ENCODE measurements around the gene NCAPH2.
"Not testable (repeated sequence)": the region's sequence is repeated elsewhere in the genome, so short reads cannot be mapped to it uniquely, and the experiment has no call there.

Gene NCAPH2

DNA sequence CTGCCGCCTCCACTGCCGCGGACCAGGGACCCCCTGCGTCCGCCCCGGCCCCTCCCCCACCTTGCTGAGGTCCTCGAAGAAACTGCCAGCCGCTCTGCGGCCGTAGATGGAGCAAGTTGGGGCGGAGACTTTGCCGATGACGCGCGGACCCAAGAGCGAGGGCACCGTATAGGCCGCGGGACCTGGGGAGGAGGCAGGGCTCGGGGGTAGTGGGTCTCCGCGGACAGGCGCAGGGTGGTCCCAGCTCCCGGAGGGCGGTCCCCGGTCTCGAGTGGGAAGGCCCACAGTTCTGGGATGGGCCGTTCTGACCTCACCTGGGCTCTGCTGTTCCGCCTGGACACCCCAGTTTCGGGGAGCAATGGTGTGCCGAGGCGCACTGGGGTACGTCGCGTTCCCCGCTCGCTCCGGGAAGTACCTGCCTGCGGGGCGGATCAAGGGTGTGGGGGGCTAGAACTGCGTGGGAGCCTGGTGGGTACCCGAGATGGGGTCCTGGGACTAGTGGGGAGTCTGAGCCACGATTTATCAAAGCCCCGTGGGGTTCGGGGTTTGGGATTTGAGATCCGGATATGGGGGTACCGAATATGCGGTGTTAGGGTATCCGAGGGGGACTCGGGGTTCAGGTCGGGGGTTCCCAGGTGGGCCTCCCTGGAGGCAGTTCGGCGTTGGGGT, 23.0 kb downstream of the NCAPH2 start:
- peak in 1 of 2 donors; percentile 71 for DNase-seq (ENCODE audit: low read depth in 2 of 2)

- no peak for DNase-seq (ENCODE audit: low read depth in 2 of 2)
These were observed 23.5 kb downstream of the NCAPH2 start for GRCh38 chr22:50531546-50531961.

DNA sequence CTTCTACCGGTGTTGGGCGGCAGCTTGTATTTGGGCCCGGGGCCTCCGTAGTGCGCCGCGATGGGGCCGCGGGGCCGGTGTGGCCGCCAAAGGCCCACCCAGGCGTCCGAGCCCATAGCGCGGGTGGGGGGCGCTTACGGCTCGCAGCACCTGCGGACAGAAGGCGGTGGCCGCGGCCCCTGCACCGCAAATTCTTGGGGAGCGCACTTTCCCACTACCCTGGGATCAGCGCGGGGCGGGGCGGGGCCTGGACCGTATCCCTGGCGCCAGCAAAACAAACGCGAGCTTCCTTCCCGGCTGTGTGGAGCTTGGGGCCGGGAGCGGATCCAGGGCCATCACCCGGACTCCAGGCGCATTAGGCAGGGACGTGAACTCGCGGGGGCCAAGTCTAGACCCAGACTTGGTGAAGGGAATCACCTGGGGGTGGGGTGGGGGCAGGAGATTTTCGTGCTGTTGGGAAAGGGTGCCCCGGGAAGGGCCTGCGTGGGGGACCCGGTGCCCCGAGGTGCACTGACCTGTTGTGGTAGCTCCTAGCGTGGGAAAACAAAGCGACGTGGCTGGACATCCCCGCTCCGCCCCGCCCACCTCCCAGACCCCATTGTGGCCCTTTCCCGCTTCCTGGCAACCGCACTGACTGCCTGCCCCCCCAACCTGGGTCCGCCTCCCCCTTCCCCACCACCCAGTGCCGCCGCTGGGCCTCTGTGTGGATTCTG, 24.1 kb downstream of the NCAPH2 start:
- DNase-seq (ENCODE audit: low read depth in 2 of 2): no peak

- no peak for DNase-seq (ENCODE audit: low read depth in 2 of 2)
These were observed 25.1 kb downstream of the NCAPH2 start for GRCh38 chr22:50532824-50533796.

DNA sequence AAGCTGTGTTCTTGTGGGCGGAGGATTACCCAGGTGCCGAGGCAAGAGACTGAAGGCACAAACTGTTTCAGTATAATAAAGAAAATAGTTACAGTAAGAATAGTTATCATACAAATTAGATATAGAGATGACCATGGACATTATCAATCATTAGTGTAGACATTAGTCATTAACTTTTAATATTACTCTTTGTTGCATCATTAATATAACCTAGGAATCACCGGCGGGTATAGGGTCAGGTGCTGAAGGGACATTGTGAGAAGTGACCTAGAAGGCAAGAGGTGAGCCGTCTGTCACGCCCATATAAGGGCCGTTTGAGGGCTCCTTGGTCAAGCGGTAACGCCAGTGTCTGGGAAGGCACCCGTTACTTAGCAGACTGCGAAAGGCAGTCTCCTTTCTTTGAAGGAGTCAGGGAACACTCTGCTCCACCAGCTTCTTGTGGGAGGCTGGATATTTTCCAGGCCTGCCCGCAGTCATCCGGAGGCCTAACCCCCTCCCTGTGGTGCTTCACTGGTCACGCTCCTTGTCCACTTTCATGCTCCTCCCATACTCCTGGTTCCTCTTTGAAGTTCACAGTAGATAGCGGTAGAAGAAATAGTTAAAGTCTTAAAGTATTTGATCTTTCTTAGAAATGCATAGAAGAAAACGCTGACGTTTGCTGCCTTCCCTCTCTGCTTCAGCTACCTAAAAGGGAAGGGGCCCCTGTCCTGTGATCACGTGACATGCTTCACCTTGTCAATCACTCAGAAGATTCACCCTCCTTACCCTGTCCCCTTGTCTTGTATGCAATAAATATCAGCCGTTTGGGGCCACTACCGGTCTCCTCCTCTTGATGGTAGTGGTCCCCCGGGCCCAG, 26.1 kb downstream of the NCAPH2 start:
- not testable (repeated sequence) for DNase-seq (ENCODE audit: low read depth in 2 of 2)

DNA sequence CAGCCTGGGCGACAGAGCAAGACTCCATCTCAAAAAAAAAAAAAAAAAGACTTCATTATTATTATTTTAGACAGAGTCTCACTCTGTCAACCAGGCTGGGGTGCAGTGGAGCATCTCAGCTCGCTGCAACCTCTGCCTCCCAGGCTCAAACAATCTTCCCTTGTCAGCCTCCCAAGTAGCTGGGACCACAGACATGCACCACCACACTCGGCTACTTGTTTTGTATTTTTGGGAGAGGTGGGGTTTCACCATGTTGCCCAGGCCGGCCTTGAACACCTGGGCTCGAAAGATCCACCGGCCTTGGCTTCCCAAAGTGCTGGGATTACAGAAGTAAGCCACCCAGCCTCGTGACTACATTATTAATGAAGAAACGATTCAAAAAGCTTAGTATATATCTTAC, 27.1 kb downstream of the NCAPH2 start:
- no peak for DNase-seq (ENCODE audit: low read depth in 2 of 2)

GRCh38 chr22:50536226-50536625, 28.2 kb downstream of the NCAPH2 start:
- DNase-seq (ENCODE audit: low read depth in 2 of 2): no peak

GRCh38 chr22:50537765-50538164, 29.7 kb downstream of the NCAPH2 start:
- no peak for DNase-seq (ENCODE audit: low read depth in 2 of 2)

- DNase-seq (ENCODE audit: low read depth in 2 of 2): no peak
These were observed 32.4 kb downstream of the NCAPH2 start for GRCh38 chr22:50540381-50540780.

DNA sequence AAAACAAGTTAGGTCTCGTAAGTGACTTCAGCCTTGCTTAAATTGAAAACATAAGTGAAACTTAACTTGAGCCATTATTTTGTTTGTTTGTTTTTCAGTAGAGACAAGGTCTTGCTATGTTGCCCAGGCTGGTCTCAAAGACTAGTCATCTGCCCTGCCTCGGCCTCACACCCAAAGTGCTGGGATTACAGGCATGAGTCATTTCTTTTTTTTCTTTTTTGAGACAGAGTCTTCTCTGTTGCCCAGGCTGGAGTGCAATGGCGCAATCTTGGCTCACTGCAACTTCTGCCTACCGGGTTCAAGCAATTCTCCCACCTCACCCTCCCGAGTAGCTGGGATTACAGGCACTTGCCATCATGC, 33.6 kb downstream of the NCAPH2 start:
- DNase-seq (ENCODE audit: low read depth in 2 of 2): not testable (repeated sequence)

DNA sequence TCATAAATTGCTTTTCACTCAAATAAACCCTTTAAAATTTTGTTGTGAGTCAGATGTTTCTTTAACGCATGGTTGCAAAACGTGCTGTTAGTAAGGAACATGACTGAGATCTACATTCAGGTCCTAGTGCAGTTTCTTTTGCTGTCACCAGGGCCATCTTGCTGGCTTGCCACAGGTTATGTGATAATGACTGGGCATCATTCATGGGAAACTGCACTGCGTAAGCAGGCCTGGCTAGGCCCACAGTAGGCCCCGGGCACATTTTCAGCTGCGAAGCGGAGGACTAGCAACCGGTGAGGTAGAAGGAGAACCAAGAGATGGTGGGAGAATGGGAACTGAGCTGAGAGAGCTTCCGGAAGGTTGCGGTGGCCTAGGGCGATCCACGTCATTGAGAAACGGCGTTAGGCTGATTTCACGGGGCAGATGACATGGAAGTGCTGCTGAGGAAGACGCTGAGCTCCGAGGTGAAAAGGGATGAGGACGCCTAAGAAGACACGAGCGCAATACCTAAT, 34.4 kb downstream of the NCAPH2 start:
- no peak for DNase-seq (ENCODE audit: low read depth in 2 of 2)

DNA sequence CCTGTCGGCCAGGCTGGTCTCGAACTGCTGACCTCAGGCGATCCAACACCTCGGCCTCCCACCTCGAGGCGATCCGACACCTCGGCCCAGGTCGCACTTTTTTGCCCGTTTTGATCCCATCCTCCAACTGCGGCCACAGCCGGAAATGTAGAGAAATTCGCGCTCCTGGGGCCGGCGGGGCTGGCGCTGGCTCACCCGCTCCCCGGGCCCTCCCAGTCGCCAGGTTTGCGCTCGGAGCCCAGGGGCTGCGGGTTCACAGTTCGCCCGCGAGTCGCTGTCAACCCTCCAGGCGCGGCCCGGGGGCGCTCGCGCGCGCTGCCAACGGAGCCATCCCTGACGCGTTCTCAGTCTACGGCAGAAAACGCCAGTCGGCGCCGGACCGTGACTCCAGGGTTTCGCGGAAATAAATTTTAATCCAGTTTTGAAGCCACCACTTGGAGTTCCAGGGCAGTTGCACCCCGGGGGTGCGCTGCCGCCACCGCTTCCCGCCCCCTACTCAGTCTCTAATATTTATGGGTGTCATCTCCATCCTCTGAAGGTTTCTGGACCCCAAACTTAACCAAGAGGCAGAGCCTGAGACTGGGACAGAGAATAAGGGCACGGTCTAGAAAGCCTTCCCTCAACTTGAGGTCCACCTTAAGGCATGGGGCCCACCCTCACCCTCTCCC, 36.2 kb downstream of the NCAPH2 start:
- peak; percentile 63 to 76 for DNase-seq (ENCODE audit: low read depth in 2 of 2)

DNA sequence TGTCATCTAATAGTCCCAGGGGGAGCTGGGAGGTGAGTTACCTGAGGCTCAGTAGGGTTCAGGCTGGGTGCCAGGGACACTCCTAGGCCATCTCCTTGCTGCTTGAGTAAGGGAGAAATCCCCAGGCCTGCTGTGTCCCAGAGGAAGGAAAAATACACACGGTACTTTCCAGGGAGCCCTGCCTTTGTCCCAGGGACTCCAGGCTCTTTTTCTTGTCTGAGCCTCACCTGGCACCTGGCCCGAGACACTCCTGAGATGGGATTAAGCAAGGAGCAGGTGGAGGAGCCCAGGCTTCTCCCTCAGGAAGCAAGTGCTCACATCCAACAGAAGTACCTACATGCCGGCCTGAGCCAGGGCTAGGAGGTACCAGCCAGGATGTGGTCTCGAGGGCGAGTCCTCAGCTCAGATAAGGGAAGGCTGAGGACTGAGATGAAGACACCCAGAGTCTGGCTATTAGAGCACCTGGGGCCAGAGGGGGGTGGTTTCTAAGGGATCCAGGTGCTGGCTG, 36.8 kb downstream of the NCAPH2 start:
- DNase-seq (ENCODE audit: low read depth in 2 of 2): no peak

- no peak for DNase-seq (ENCODE audit: low read depth in 2 of 2)
These were observed 37.7 kb downstream of the NCAPH2 start, which contains the start of gene KLHDC7B for GRCh38 chr22:50545522-50546325. Gene KLHDC7B, plus strand, starts transcription at chr22:50545899. Its CDS starts 345 bp downstream, at chr22:50546244.

GRCh38 chr22:50546326-50547262, 38.6 kb downstream of the NCAPH2 start:
- DNase-seq (ENCODE audit: low read depth in 2 of 2): no peak

DNA sequence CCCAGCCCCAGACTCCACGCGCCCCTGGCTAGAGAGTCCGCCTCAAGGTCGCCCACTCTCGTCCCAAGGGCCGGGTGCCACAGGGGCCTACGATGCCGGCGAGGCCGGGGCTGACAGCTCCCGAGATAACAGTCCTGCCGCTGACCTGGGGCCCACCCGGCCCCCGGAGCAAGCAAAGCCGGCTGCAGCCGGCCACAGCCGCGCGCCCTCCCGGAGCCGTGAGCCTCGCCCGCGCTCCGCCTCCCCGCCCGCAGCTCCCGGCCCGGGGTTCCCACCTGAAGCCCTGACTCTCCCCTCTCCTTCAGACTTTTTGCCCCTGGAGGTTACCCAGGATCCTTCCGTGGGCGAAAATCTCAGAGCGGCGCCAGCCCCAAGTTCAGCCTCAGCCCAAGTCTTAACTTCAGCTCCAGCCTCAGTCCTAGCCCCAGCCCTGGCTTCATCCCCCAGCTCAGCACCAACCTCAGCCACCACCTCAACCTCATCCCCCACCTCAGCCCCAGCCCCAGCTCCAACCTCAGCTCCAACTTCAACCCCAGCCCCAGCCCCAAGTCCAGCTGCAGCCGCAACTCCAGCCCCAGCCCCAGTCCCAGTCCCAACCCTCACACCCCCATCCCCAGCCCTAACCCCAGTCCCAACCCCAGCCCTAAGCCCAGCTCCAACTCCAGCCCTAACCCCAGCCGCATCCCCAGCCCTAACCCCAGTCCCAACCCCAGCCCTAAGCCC, 39.4 kb downstream of the NCAPH2 start:
- DNase-seq (ENCODE audit: low read depth in 2 of 2): no peak

- no peak for DNase-seq (ENCODE audit: low read depth in 2 of 2)
These were observed 40.3 kb downstream of the NCAPH2 start for GRCh38 chr22:50548040-50548920.

All from stimulated activated CD8-positive, alpha-beta memory T cell treated with anti-CD3 and anti-CD28 coated beads, Interleukin-7, amount 100 ng/mL, for 1 hour (primary cell).